Pancreas (tissue), 10 donors: ENCODE data around the gene SLC38A11. TPM values are rescaled to one million over a fixed set of nuclear protein-coding genes. Genes with fewer than 3 reads are reported as not detected.

Source experiments
- ATAC-seq, 4 donors: fragments of 200-7000 bp; cut with Tn5 transposase; one replicate each; pipeline versions ENCODE4 v1.8.0 to v1.9.1; 2020; ENCODE audit warnings: mild to moderate bottlenecking in 4 of 4, moderate library complexity in 4 of 4
- DNase-seq, 6 donors: peaks; one replicate each; pipeline ENCODE4 v3.0.0-alpha.2; 2020
- FAIRE-seq: peaks from 2 replicates; lab custom pipeline; 2012; peaks lifted over from hg19 to GRCh38; lab: Jason Lieb, UNC
- H3K27ac ChIP-seq, 4 donors: fragments of 200-600 bp; sonication (generic); 1 replicate in 3 of 4; 2 replicates in 1 of 4; pipeline versions ENCODE4 v1.5.0 to v1.8.0; 2020
- H3K27me3 ChIP-seq, 4 donors: fragments of 200-600 bp; one replicate each; pipeline ENCODE4 v1.8.0; 2021
- H3K36me3 ChIP-seq, 3 donors: fragments of 200-600 bp; sonication (generic) in 1 of 3; one replicate each; pipeline versions ENCODE4 v1.5.0 to v1.8.0; 2020 to 2021
- H3K4me1 ChIP-seq, 3 donors: fragments of 200-600 bp; one replicate each; pipeline ENCODE4 v1.8.0; 2021
- H3K4me3 ChIP-seq, 4 donors: fragments of 200-600 bp; sonication (generic) in 2 of 4; one replicate each; pipeline versions ENCODE4 v1.5.0 to v1.8.0; 2020 to 2021
- H3K9me3 ChIP-seq, 4 donors: fragments of 200-600 bp; one replicate each; pipeline ENCODE4 v1.8.0; 2021
- WGBS, 2 donors: extraction: QIAGEN DNeasy Blood & Tissue Kit; methylation state at CpG; one replicate each; pipeline ENCODE4 v1.1.7; 2013; 5-methylcytosine and 5-hydroxymethylcytosine counted together
- intact Hi-C, 3 donors: fragments of 100-400 bp; cut with DNase I; formaldehyde crosslinking; loops; one replicate each; pipeline versions ENCODE4 v1.11.1 to v1.14.2; 2022
- polyA plus RNA-seq, 2 donors: library from polyadenylated mRNA; stranded (reverse); fragments of 200-250 nt; gene quantifications; one replicate each; pipeline ENCODE4 v1.2.3, GENCODE V29; 2013
- total RNA-seq, 6 donors: library from RNA; stranded (reverse); fragmentation: NEBNext Ultra II Directional in 4 of 6; extraction: Animal tissue kit (Norgen Biotek cat#: 25700) in 4 of 6; gene quantifications; one replicate each; pipeline versions ENCODE4 v1.2.1 to v1.2.4, GENCODE V29; 2021 to 2023
- TF ChIP-seq, protein P1 (sequence below), 4 donors: fragments of 200-600 bp; sonication (generic) in 3 of 4; IDR thresholded peaks; one replicate each; pipeline versions ENCODE4 v1.5.0 to v1.8.0; 2021; ENCODE audit warnings: antibody characterized with exemption in 4 of 4
- donor health status: healthy with polysubstance abuse.
- donor health status: DM: no; HTN: no; CAD: no; lungs with moderate emphysema.
- donor health status: DM: no; HTN: no; CAD: no.
- donor health status: control.
- donor health status: control.
- donor health status: Bipolar disorder and iron deficiency.
- donor health status: DM: yes; HTN: yes; CAD: no.
- donor health status: DM: no; HTN: no; CAD: no.
- donor health status: DM: no; HTN: no; CAD: no.
- donor health status: DM: yes; HTN: yes; CAD: no.

SLC38A11 gene
- total and polyA plus RNA-seq, 8 donors: 0.55 to 5.7 (median 2.3) TPM

DNA sequence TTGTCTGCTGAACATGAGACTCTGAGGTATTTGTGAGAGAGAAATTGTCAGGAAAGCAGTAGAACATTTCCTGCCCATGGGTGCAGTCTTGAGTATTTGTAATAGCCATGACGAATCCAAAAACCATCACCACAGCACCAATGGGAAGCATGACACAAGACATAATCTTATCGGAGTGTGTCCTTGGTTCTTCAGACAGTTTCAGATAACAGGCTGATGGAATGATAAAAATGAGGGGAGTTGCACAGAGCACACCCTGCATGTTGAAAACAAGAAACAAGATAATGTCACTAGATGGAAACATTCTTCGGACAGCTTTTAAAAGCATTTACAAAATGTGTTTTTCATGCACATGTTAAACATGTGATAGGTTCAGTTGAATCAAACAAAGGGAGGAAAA lies 56.9 kb downstream of the SLC38A11 start:
- FAIRE-seq (no peak), DNase-seq (no peak), ATAC-seq (peak in 3 of 4 donors; percentile 71 to 79 (median 76))
- Histone ChIP-seq H3K27me3 (no peaks in the 10 kb centered on the region), H3K9me3 (no peaks in the 10 kb centered on the region), H3K4me1 (peaks cover 7 to 27% (median 16%) of the 10 kb centered on the region in 3 donors), H3K36me3 (no peaks in the 10 kb centered on the region), H3K4me3 (no peak overlapping the region), H3K27ac (peak overlapping the region in 2 of 4 donors; percentile 40 to 46)
- TF ChIP-seq, protein P1, sequence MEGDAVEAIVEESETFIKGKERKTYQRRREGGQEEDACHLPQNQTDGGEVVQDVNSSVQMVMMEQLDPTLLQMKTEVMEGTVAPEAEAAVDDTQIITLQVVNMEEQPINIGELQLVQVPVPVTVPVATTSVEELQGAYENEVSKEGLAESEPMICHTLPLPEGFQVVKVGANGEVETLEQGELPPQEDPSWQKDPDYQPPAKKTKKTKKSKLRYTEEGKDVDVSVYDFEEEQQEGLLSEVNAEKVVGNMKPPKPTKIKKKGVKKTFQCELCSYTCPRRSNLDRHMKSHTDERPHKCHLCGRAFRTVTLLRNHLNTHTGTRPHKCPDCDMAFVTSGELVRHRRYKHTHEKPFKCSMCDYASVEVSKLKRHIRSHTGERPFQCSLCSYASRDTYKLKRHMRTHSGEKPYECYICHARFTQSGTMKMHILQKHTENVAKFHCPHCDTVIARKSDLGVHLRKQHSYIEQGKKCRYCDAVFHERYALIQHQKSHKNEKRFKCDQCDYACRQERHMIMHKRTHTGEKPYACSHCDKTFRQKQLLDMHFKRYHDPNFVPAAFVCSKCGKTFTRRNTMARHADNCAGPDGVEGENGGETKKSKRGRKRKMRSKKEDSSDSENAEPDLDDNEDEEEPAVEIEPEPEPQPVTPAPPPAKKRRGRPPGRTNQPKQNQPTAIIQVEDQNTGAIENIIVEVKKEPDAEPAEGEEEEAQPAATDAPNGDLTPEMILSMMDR (IDR thresholded peaks at IDR 0.05): no peak
- WGBS, 2 donors: 15 to 16% methylated on average over 3 of the region's 3 CpGs
- intact Hi-C loops: no loop called here

DNA sequence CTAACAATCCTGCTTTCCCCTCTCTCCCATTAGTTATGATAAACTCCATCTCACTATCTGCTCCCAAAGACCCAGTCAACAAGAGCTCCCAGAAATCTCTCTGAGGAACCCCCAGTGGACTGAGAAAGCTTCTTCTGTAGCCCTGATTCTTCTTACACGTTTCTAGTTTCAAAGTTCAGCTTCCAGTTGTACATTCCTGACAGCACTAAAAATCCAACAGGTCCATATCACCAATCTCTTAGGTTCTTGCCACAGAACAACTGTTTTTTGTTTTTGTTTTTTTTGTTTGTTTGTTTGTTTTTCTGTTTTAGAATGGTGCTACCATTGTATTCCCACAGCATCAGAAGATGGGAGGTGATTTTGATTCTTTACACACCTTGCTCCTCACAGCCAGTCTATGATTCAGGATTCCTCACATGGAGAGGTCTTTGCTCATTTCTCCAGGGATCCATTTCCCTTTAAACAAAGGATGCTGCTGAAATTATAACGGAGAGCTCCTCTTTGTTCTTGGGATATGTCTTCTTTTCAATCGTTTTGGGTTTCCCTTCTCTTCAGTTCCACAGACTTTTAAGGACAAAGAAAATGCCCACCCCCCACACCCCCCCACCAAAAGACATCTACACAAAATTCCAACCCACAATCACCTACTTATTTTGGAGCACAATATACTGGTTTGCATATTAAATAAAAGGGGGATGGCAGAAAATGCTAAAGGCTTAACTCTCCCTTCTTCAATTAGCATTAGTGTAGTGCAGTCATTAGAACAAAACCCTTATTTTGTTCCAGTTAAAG lies 57.7 kb downstream of the SLC38A11 start:
- peak overlapping the region in 2 of 4 donors; percentile 33 to 40 for H3K27ac ChIP-seq
- H3K4me3 ChIP-seq: no peak overlapping the region
- whole genome bisulfite sequencing, 2 donors: 63 to 70% methylated on average over 3 of the region's 3 CpGs
- DNase-seq (no peak), FAIRE-seq (no peak), ATAC-seq (no peak)
- intact Hi-C loops: no loop called here
- no peaks in the 10 kb centered on the region for H3K27me3 ChIP-seq
- no peaks in the 10 kb centered on the region for H3K9me3 ChIP-seq
- no peaks in the 10 kb centered on the region for H3K36me3 ChIP-seq
- TF ChIP-seq, protein P1 (IDR thresholded peaks at IDR 0.05): no peak
- peaks cover 7 to 20% (median 9%) of the 10 kb centered on the region in 3 donors for H3K4me1 ChIP-seq

DNA sequence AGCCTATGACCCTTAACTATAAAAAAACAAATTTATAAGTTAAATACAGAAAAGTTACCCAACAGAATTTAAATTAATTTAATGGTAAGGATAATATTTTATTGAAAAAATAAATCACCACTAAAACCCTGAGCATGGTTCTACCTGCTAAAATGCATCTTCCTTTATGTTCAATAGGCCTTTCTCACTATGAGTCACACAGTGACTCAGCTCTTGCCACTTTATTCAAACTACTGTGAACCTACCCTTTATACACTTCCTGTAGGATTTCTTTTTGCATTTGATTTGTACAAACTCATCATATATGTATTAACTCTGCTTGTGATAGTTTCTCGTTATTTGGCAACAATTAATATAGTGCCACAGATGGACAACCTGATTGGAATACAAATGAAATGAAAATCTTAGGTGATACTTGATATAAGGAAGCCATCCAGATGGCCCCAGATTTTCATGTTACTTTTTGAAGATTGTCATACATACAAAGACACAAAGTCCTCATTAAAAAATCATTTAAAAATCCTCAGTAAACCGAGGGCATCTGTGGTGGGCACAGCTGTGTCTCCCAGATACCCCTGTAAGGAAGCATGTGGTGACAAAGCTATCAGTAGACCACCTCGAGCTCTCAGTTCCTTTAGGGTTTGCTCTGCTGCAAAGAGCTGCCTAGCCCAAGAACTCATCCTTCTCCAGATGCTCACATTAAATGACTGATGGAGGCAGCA lies 58.5 kb downstream of the SLC38A11 start:
- 58 to 80% methylated on average over 3 of the region's 3 CpGs for WGBS, 2 donors
- DNase-seq: no peak

DNA sequence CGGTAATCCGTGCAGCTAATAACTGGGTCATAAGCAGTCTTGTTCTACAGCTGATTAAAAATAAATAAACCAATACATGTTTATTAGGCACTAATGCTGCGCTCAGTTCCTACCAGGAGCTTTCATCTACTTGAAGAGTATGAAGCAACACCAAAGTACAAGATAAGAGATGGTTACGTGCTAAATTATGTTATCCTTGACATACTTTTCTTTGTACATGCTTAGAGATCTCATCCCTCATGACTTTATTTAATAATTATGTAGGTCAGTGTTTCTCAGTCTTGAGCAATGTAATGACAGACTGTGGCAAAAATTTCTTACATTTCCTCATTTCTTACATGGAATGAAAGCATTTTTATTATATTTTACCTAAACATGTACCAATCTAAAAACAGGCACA lies 59.1 kb downstream of the SLC38A11 start:
- Histone ChIP-seq H3K27me3 (no peaks in the 10 kb centered on the region), H3K36me3 (no peaks in the 10 kb centered on the region), H3K4me1 (peaks cover 7 to 20% (median 8%) of the 10 kb centered on the region in 3 donors), H3K27ac (no peak overlapping the region), H3K4me3 (no peak overlapping the region), H3K9me3 (no peaks in the 10 kb centered on the region)
- DNase-seq: no peak
- ATAC-seq: no peak
- TF ChIP-seq, protein P1 (IDR thresholded peaks at IDR 0.05): no peak
- WGBS, 2 donors: 83 to 85% methylated on average over 4 of the region's 4 CpGs
- intact Hi-C loops: no loop called here
- no peak for FAIRE-seq

More for the DNA sequence above, 58.5 kb downstream of the SLC38A11 start:
- Histone ChIP-seq H3K27me3 (no peaks in the 10 kb centered on the region), H3K4me3 (no peak overlapping the region), H3K36me3 (no peaks in the 10 kb centered on the region), H3K27ac (peak overlapping the region in 1 of 4 donors; percentile 40), H3K4me1 (peaks cover 7 to 20% (median 8%) of the 10 kb centered on the region in 3 donors), H3K9me3 (no peaks in the 10 kb centered on the region)
- TF ChIP-seq, protein P1 (IDR thresholded peaks at IDR 0.05): no peak
- no peak for FAIRE-seq
- peak; percentile 70 to 84 (median 74) for ATAC-seq
- intact Hi-C loops: no loop called here
